ENCODE results near the gene GALNT7. TPM values are rescaled to one million over a fixed set of nuclear protein-coding genes. Genes with fewer than 3 reads are reported as not detected.

Gene GALNT7
- total and polyA plus RNA-seq, 2 experiments from 2014 or later = 12.9 to 14.1 TPM

GRCh38 chr4:173258866-173259265 is 90.3 kb downstream of the GALNT7 start:
- Histone ChIP-seq H3K9me3 (ENCODE audit: low read depth) (no peaks in the 10 kb centered on the region), H3K36me3 (no peaks in the 10 kb centered on the region), H3K4me3 (no peak overlapping the region), H3K27me3 (no peaks in the 10 kb centered on the region), H3K4me1 (ENCODE audit: low read depth) (no peaks in the 10 kb centered on the region), H3K27ac (no peak overlapping the region)
- TF ChIP-seq CTCF (IDR thresholded peaks at IDR 0.05; ENCODE audit: low read depth, low read length) = no peak
- no peak for DNase-seq (ENCODE audit: low read depth in 1 of 2, low spot score in 1 of 2)

- Histone ChIP-seq H3K27ac (no peak overlapping the region), H3K27me3 (no peaks in the 10 kb centered on the region), H3K4me1 (ENCODE audit: low read depth) (no peaks in the 10 kb centered on the region), H3K9me3 (ENCODE audit: low read depth) (no peaks in the 10 kb centered on the region), H3K36me3 (no peaks in the 10 kb centered on the region), H3K4me3 (no peak overlapping the region)
- no peak for DNase-seq (ENCODE audit: low read depth in 1 of 2, low spot score in 1 of 2)
- TF ChIP-seq CTCF (IDR thresholded peaks at IDR 0.05; ENCODE audit: low read depth, low read length) = no peak
Observed at GRCh38 chr4:173259310-173259709, 90.7 kb downstream of the GALNT7 start.

- no peak overlapping the region for H3K27ac ChIP-seq
- H3K4me3 ChIP-seq = no peak overlapping the region
- no peaks in the 10 kb centered on the region for H3K36me3 ChIP-seq
- TF ChIP-seq CTCF (IDR thresholded peaks at IDR 0.05; ENCODE audit: low read depth, low read length) = no peak
- H3K4me1 ChIP-seq (ENCODE audit: low read depth) = no peaks in the 10 kb centered on the region
- no peak for DNase-seq (ENCODE audit: low read depth in 1 of 2, low spot score in 1 of 2)
- H3K9me3 ChIP-seq (ENCODE audit: low read depth) = no peaks in the 10 kb centered on the region
- H3K27me3 ChIP-seq = no peaks in the 10 kb centered on the region
Observed at GRCh38 chr4:173261052-173261451, 92.4 kb downstream of the GALNT7 start.

GRCh38 chr4:173262375-173262774 is 93.8 kb downstream of the GALNT7 start:
- H3K9me3 ChIP-seq (ENCODE audit: low read depth) = no peaks in the 10 kb centered on the region
- no peaks in the 10 kb centered on the region for H3K27me3 ChIP-seq
- H3K4me1 ChIP-seq (ENCODE audit: low read depth) = no peaks in the 10 kb centered on the region
- H3K4me3 ChIP-seq = no peak overlapping the region
- no peaks in the 10 kb centered on the region for H3K36me3 ChIP-seq
- TF ChIP-seq CTCF (IDR thresholded peaks at IDR 0.05; ENCODE audit: low read depth, low read length) = no peak
- no peak overlapping the region for H3K27ac ChIP-seq
- DNase-seq (ENCODE audit: low read depth in 1 of 2, low spot score in 1 of 2) = no peak

- Histone ChIP-seq H3K36me3 (no peaks in the 10 kb centered on the region), H3K27ac (no peak overlapping the region), H3K27me3 (no peaks in the 10 kb centered on the region), H3K9me3 (ENCODE audit: low read depth) (no peaks in the 10 kb centered on the region), H3K4me1 (ENCODE audit: low read depth) (peaks cover 4% of the 10 kb centered on the region), H3K4me3 (no peak overlapping the region)
- DNase-seq (ENCODE audit: low read depth in 1 of 2, low spot score in 1 of 2) = no peak
- no peak for TF ChIP-seq CTCF (IDR thresholded peaks at IDR 0.05; ENCODE audit: low read depth, low read length)
Observed at GRCh38 chr4:173264245-173264644, 95.6 kb downstream of the GALNT7 start.

GRCh38 chr4:173264684-173265185 is 96.1 kb downstream of the GALNT7 start:
- Histone ChIP-seq H3K4me1 (ENCODE audit: low read depth) (peaks cover 9% of the 10 kb centered on the region), H3K4me3 (no peak overlapping the region), H3K36me3 (no peaks in the 10 kb centered on the region), H3K27me3 (no peaks in the 10 kb centered on the region), H3K9me3 (ENCODE audit: low read depth) (no peaks in the 10 kb centered on the region), H3K27ac (no peak overlapping the region)
- no peak for TF ChIP-seq CTCF (IDR thresholded peaks at IDR 0.05; ENCODE audit: low read depth, low read length)
- DNase-seq (ENCODE audit: low read depth in 1 of 2, low spot score in 1 of 2) = peak; percentile 10 to 82
